ENCODE results near the gene ZNF718.
"Not testable (repeated sequence)": the region's sequence is repeated elsewhere in the genome, so short reads cannot be mapped to it uniquely, and the experiment has no call there.

The ZNF718 gene

DNA sequence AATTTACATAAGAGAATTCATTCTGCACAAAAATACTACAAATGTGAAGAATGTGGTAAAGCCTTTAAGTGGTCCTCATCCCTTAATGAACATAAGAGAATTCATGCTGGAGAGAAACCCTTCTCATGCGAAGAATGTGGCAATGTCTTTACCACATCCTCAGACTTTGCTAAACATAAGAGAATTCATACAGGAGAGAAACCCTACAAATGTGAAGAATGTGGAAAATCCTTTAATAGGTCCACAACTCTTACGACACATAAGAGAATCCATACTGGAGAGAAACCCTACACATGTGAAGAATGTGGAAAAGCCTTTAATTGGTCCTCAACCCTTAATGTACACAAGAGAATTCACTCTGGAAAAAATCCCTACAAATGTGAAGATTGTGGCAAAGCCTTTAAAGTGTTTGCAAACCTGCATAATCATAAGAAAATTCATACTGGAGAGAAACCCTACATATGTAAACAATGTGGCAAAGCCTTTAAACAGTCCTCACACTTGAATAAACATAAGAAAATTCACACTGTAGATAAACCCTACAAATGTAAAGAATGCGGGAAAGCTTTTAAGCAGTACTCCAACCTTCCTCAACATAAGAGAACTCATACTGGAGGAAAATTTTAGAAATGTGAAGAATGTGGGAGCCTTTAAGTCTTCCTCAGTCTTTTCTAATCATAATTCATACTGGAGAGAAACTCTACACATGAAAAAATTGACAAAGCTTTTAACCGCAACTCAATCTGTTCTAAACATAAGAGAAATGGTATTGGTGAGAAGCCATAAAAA is 37.4 kb downstream of the ZNF718 start:
- Histone ChIP-seq H3K27me3 (replicated peaks; ENCODE audit: control insufficient read depth, insufficient read depth, low read length) (no peaks in the 10 kb centered on the region), H3K36me3 (ENCODE audit: control insufficient read depth, insufficient read depth, low read length) (no peaks in the 10 kb centered on the region), H3K4me3 (replicated peaks; ENCODE audit: low read depth, low read length) (no peak overlapping the region)
- TF ChIP-seq, protein P1, sequence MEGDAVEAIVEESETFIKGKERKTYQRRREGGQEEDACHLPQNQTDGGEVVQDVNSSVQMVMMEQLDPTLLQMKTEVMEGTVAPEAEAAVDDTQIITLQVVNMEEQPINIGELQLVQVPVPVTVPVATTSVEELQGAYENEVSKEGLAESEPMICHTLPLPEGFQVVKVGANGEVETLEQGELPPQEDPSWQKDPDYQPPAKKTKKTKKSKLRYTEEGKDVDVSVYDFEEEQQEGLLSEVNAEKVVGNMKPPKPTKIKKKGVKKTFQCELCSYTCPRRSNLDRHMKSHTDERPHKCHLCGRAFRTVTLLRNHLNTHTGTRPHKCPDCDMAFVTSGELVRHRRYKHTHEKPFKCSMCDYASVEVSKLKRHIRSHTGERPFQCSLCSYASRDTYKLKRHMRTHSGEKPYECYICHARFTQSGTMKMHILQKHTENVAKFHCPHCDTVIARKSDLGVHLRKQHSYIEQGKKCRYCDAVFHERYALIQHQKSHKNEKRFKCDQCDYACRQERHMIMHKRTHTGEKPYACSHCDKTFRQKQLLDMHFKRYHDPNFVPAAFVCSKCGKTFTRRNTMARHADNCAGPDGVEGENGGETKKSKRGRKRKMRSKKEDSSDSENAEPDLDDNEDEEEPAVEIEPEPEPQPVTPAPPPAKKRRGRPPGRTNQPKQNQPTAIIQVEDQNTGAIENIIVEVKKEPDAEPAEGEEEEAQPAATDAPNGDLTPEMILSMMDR (IDR thresholded peaks at IDR 0.05; ENCODE audit: insufficient read depth, low read length, poor library complexity, severe bottlenecking), result no peak
- DNase-seq (ENCODE audit: extremely low read depth, insufficient read length), result peak; percentile 6

- not testable (repeated sequence) for DNase-seq (ENCODE audit: extremely low read depth, insufficient read length); H3K36me3 ChIP-seq (ENCODE audit: control insufficient read depth, insufficient read depth, low read length); H3K27me3 ChIP-seq (replicated peaks; ENCODE audit: control insufficient read depth, insufficient read depth, low read length)
Measured at GRCh38 chr4:169640-170039, 45.3 kb downstream of the ZNF718 start.

DNA sequence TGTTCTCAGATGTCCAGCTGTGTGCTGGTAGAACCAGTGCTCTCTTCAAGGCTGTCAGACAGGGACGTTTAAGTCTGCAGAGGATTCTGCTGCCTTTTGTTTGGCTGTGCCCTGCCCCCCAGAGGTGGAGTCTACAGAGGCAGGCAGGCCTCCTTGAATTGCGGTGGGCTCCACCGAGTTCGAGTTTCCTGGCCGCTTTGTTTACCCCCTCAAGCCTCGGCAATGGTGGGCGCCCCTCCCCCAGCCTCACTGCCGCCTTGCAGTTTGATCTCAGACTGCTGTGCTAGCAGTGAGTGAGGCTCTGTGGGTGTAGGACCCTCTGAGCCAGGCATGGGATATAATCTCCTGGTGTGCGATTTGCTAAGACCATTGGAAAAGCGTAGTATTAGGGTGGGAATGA is 47.0 kb downstream of the ZNF718 start:
- not testable (repeated sequence) for DNase-seq (ENCODE audit: extremely low read depth, insufficient read length); H3K4me3 ChIP-seq (replicated peaks; ENCODE audit: low read depth, low read length); H3K27me3 ChIP-seq (replicated peaks; ENCODE audit: control insufficient read depth, insufficient read depth, low read length); H3K36me3 ChIP-seq (ENCODE audit: control insufficient read depth, insufficient read depth, low read length)

More at GRCh38 chr4:169640-170039, 45.3 kb downstream of the ZNF718 start:
- H3K4me3 ChIP-seq (replicated peaks; ENCODE audit: low read depth, low read length), result not testable (repeated sequence)

DNA sequence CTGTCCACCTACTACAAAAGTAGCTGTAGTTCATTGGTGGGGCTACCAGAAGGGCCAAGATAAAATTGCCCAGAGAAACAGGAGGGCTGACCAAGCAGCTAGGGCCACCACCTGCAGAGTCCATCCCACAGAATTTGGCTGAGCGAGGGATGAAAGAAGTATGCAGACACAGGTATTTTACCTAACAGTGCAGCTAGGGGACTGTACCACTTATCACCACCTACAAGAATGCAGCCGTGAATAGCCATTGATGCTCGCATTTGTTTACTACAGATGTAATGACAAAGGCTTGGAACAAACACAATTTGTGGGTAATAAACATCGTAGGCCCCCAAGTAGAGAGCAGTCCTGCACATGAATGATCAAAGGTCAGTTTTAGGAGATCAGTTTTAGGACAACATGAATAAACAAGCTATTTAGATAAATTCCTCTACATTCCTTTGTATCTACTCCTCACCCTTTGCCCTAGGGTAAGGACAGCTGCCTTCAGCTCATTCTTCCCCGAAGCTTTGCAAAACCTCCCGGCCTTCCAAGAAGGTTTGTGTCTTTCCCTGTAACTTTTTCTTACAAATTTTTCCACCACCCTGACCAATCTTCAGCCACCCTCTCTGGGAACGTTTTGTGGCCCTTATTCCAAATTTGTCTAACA is 49.5 kb downstream of the ZNF718 start:
- no peaks in the 10 kb centered on the region for H3K36me3 ChIP-seq (ENCODE audit: control insufficient read depth, insufficient read depth, low read length)
- no peaks in the 10 kb centered on the region for H3K27me3 ChIP-seq (replicated peaks; ENCODE audit: control insufficient read depth, insufficient read depth, low read length)
- TF ChIP-seq, protein P1 (IDR thresholded peaks at IDR 0.05; ENCODE audit: insufficient read depth, low read length, poor library complexity, severe bottlenecking), result no peak
- no peak overlapping the region for H3K4me3 ChIP-seq (replicated peaks; ENCODE audit: low read depth, low read length)
- no peak for DNase-seq (ENCODE audit: extremely low read depth, insufficient read length)

DNA sequence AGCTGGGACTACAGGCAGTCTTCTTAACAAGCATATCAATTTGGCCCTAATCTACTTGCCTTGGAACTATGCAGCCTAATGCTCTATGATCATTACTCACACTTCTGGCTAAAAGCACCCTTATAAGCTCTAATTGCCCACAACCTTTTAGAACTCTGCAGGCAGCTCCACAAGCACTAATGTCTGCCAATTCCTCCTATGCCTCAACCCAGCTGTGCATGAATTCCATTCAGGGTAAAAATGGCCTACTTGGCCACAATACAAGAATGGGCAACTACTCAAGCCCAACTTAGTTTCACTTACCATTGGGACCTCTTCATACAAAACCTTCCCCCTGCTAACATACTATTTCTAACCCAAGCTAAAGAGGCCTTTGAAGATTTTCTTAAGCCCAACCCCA is 51.7 kb downstream of the ZNF718 start:
- TF ChIP-seq, protein P1 (IDR thresholded peaks at IDR 0.05; ENCODE audit: insufficient read depth, low read length, poor library complexity, severe bottlenecking), result no peak
- Histone ChIP-seq H3K4me3 (replicated peaks; ENCODE audit: low read depth, low read length) (no peak overlapping the region), H3K36me3 (ENCODE audit: control insufficient read depth, insufficient read depth, low read length) (no peaks in the 10 kb centered on the region), H3K27me3 (replicated peaks; ENCODE audit: control insufficient read depth, insufficient read depth, low read length) (no peaks in the 10 kb centered on the region)
- DNase-seq (ENCODE audit: extremely low read depth, insufficient read length), result no peak

DNA sequence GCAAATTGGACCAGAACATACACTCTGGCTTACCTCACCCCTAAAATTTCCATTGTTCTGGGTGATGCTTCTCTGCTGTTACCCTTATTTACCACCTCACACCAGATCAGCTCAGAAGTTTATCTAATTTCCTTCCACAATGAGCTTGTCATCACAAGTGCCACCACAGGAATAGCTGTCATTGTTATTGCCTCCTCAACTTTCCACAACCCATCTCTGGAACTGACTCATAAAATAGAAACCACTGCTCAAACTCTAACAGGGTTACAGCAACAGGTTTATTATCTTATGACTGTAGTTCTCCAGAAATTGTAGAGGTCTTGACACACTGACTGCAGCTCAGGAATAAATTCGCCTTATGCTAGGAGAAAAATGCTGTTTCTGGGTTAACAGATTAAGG is 52.7 kb downstream of the ZNF718 start:
- Histone ChIP-seq H3K36me3 (ENCODE audit: control insufficient read depth, insufficient read depth, low read length) (no peaks in the 10 kb centered on the region), H3K4me3 (replicated peaks; ENCODE audit: low read depth, low read length) (no peak overlapping the region), H3K27me3 (replicated peaks; ENCODE audit: control insufficient read depth, insufficient read depth, low read length) (no peaks in the 10 kb centered on the region)
- TF ChIP-seq, protein P1 (IDR thresholded peaks at IDR 0.05; ENCODE audit: insufficient read depth, low read length, poor library complexity, severe bottlenecking), result no peak
- DNase-seq (ENCODE audit: extremely low read depth, insufficient read length), result no peak

DNA sequence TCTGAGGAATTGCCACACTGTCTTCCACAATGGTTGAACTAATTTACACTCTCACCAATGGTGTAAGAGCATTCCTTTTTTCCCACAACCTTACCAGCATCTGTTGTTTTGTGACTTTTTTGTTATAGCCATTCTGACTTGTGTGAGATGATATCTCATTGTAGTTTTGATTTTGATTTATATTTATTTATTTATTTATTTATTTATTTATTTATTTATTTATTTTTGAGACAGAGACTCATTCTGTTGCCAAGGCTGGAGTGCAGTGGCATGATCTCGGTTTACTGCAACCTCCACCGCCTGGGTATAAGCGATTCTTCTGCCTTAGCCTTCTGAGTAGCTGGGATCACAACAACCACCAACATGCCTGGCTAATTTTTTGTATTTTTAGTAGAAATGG is 57.9 kb downstream of the ZNF718 start:
- not testable (repeated sequence) for H3K27me3 ChIP-seq (replicated peaks; ENCODE audit: control insufficient read depth, insufficient read depth, low read length); H3K4me3 ChIP-seq (replicated peaks; ENCODE audit: low read depth, low read length); DNase-seq (ENCODE audit: extremely low read depth, insufficient read length); H3K36me3 ChIP-seq (ENCODE audit: control insufficient read depth, insufficient read depth, low read length)

Measured in GM06990 (cell line).